GM19372 (cell line): ENCODE data around the gene PBX1.

Experiments used
- ATAC-seq: cut with Tn5 transposase; IDR thresholded peaks from one replicate; pipeline ENCODE4 v1.9.1; 2021; ENCODE audit warnings: mild to moderate bottlenecking, low read depth, moderate library complexity; ENCODE audit not compliant: unreplicated experiment

Gene PBX1

GRCh38 chr1:164885311-164885710 lies 326.3 kb downstream of the PBX1 start:
- ATAC-seq: no peak

- ATAC-seq: no peak
These were observed 327.1 kb downstream of the PBX1 start for GRCh38 chr1:164886101-164886500.

- ATAC-seq: no peak
These were observed 332.6 kb downstream of the PBX1 start for GRCh38 chr1:164891615-164892014.

GRCh38 chr1:164895026-164895912 lies 336.3 kb downstream of the PBX1 start:
- ATAC-seq: no peak

- ATAC-seq: no peak
These were observed 342.0 kb downstream of the PBX1 start for GRCh38 chr1:164901031-164901430.
